SK-N-SH treated with all-trans-retinoic acid at 6 μM for 48 hours (cell line): ENCODE measurements around the gene KIF21B.

Experiments
- ATAC-seq: fragments of 200-7000 bp; cut with Tn5 transposase; 3 replicates; pipeline ENCODE4 v1.9.1; 2020; ENCODE audit warnings: mild to moderate bottlenecking, moderate library complexity
- ARNTL ChIP-seq: fragments of 450-650 bp; formaldehyde crosslinking; IDR thresholded peaks from 2 replicates; pipeline ENCODE4 v1.5.0; 2020; ENCODE audit warnings: low read depth, mild to moderate bottlenecking, moderate library complexity, borderline replicate concordance
- BACH2 ChIP-seq: fragments of 250-450 bp; sonication (Bioruptor Pico); IDR thresholded peaks from 2 replicates; pipeline ENCODE4 v1.9.0; 2021; ENCODE audit warnings: mild to moderate bottlenecking, borderline replicate concordance
- CSDC2 ChIP-seq: fragments of 250-450 bp; sonication (Bioruptor Pico); IDR thresholded peaks from 2 replicates; pipeline ENCODE4 v1.5.0; 2020; ENCODE audit warnings: mild to moderate bottlenecking, moderate library complexity
- ESRRG ChIP-seq: fragments of 250-450 bp; sonication (Bioruptor Pico); IDR thresholded peaks from 2 replicates; pipeline ENCODE4 v1.6.1; 2021; ENCODE audit warnings: mild to moderate bottlenecking
- GLIS3 ChIP-seq: fragments of 250-450 bp; sonication (Bioruptor Pico); IDR thresholded peaks from 2 replicates; pipeline ENCODE4 v1.5.0; 2020; ENCODE audit warnings: mild to moderate bottlenecking, moderate library complexity
- OSR1 ChIP-seq: fragments of 250-450 bp; sonication (Bioruptor Pico); IDR thresholded peaks from 2 replicates; pipeline ENCODE4 v1.8.0; 2022; ENCODE audit warnings: moderate library complexity, mild to moderate bottlenecking, inconsistent platforms
- PPARA ChIP-seq: fragments of 250-450 bp; sonication (Bioruptor Pico); IDR thresholded peaks from 2 replicates; pipeline ENCODE4 v1.5.0; 2020; ENCODE audit warnings: mild to moderate bottlenecking, borderline replicate concordance
- RARB ChIP-seq: fragments of 250-450 bp; sonication (Bioruptor Pico); IDR thresholded peaks from 2 replicates; pipeline ENCODE4 v1.8.0; 2021; ENCODE audit warnings: mild to moderate bottlenecking, moderate library complexity
- TCF4 ChIP-seq: fragments of 250-450 bp; sonication (Bioruptor Pico); IDR thresholded peaks from 2 replicates; pipeline ENCODE4 v1.8.0; 2021; ENCODE audit warnings: mild to moderate bottlenecking, moderate library complexity, borderline replicate concordance
- TOX ChIP-seq: fragments of 250-450 bp; sonication (Bioruptor Pico); IDR thresholded peaks from 2 replicates; pipeline ENCODE4 v1.8.0; 2021; ENCODE audit warnings: mild to moderate bottlenecking, moderate library complexity, borderline replicate concordance
- ZC3H10 ChIP-seq: fragments of 250-450 bp; sonication (Bioruptor Pico); IDR thresholded peaks from 2 replicates; pipeline ENCODE4 v1.5.1; 2021; ENCODE audit warnings: mild to moderate bottlenecking, moderate library complexity
- ZFP3 ChIP-seq: fragments of 250-450 bp; sonication (Bioruptor Pico); IDR thresholded peaks from 2 replicates; pipeline ENCODE4 v1.5.0; 2020; ENCODE audit warnings: mild to moderate bottlenecking, moderate library complexity
- ZFP30 ChIP-seq: fragments of 450-650 bp; formaldehyde crosslinking; IDR thresholded peaks from 2 replicates; pipeline ENCODE4 v1.5.0; 2022; ENCODE audit warnings: mild to moderate bottlenecking, moderate library complexity
- ZNF565 ChIP-seq: fragments of 450-650 bp; formaldehyde crosslinking; conservative IDR thresholded peaks from 2 replicates; pipeline ENCODE4 v1.5.0; 2020; ENCODE audit warnings: low read depth, mild to moderate bottlenecking, moderate library complexity
- ZNF70 ChIP-seq: fragments of 450-650 bp; formaldehyde crosslinking; IDR thresholded peaks from 2 replicates; pipeline ENCODE4 v1.5.0; 2020; ENCODE audit warnings: mild to moderate bottlenecking, moderate library complexity
- ZNF8 ChIP-seq: fragments of 450-650 bp; formaldehyde crosslinking; IDR thresholded peaks from 2 replicates; pipeline ENCODE4 v1.5.0; 2020; ENCODE audit warnings: mild to moderate bottlenecking, moderate library complexity
- TF ChIP-seq, protein P1 (sequence below): fragments of 250-450 bp; sonication (Bioruptor Pico); IDR thresholded peaks from 2 replicates; pipeline ENCODE4 v1.5.1; 2021; ENCODE audit warnings: mild to moderate bottlenecking, moderate library complexity
- TF ChIP-seq, protein P2 (sequence below): fragments of 250-450 bp; sonication (Bioruptor Pico); IDR thresholded peaks from 2 replicates; pipeline ENCODE4 v1.8.0; 2020; ENCODE audit warnings: mild to moderate bottlenecking, moderate library complexity, borderline replicate concordance

The KIF21B gene

DNA sequence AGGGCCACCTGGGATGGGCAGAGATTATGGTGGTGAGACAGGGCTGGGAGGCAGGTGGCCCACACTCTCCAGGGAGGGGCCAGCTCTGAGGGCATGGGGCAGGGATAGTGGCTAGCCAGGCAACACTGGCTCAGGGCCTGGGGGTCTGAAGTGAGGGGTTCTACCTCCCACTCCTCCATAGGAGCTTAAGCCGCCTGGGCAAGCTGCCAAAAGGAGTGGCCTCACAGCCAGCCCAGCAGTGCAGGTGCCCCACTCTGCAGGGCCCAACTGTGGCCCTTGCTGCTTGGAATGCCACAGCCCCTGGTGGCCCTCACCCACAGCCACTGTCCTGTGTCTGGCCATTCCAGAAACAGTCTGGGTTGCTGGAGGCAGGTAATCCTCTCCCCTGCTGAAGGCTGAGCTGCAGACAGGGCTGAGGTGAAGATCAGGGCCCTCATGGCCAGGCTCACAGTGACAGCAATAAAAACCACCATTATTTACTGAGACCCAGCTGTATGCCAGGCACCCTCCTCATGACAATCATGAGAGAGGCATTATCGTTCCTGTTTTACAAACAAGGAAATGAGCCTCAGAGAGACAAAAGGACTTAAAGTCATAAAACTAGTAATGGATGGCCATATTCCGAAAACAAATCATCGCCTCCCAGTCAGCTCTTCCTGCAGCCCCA lies 31.0 kb downstream of the KIF21B start:
- TF ChIP-seq, protein P1, sequence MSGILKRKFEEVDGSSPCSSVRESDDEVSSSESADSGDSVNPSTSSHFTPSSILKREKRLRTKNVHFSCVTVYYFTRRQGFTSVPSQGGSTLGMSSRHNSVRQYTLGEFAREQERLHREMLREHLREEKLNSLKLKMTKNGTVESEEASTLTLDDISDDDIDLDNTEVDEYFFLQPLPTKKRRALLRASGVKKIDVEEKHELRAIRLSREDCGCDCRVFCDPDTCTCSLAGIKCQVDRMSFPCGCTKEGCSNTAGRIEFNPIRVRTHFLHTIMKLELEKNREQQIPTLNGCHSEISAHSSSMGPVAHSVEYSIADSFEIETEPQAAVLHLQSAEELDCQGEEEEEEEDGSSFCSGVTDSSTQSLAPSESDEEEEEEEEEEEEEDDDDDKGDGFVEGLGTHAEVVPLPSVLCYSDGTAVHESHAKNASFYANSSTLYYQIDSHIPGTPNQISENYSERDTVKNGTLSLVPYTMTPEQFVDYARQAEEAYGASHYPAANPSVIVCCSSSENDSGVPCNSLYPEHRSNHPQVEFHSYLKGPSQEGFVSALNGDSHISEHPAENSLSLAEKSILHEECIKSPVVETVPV, result no peak
- TF ChIP-seq ZNF70 (CRISPR knock-in tag), result no peak
- TF ChIP-seq ZNF565, result no peak
- TF ChIP-seq ZFP30 (CRISPR knock-in tag), result no peak
- TF ChIP-seq TCF4 (CRISPR knock-in tag), result no peak
- no peak for TF ChIP-seq ZC3H10 (CRISPR knock-in tag)
- no peak for TF ChIP-seq ZNF8
- no peak for ATAC-seq

DNA sequence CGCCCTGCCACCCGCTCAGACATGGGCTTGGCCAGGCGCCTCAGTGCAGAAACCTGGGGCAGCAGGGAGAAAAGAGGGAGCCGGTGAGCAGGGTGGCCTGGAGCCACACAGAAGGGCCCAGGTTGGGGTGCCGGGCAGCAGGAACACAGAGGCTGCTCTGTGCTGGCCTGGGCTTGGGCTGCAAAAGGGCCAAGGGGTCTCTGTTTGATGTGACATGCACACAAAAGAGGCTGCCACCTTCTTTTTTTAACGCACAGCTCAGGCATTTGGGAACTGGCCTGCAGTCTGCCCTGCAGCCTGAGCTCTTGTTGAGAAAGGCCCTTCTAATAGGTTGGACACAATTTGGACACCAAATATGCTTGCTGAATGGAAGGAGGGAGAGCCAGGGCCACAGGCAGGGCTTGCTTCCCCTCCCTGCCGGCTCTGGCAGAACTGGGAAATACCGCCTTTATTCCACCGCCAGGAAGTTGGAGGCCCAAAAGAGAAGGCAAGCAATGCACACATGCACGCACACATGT lies 32.4 kb downstream of the KIF21B start:
- no peak for ATAC-seq

DNA sequence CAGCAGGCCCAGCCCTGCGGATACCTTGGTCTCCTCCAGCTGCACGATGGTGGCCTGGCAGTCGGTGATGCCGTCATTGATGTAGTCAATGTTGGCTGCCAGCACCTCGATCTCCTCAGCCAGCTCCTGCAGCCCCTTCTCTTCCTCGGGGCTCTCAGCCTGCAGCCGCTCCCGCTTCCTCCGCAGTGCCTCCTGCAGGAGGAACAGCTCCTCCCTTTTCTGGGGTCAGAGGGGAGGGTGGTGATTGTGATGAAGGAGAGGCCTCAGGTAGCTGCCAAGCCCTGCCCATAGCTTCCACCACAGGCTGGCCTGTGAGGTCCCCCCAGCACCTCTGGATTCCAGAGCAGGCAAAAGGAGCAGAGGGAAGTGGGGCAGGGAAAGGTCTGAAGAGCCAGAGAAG lies 33.4 kb downstream of the KIF21B start:
- no peak for ATAC-seq
- TF ChIP-seq ARNTL (no peak), PPARA (no peak), CSDC2 (no peak), RARB (CRISPR knock-in tag) (no peak), ESRRG (CRISPR knock-in tag) (no peak)
- TF ChIP-seq, protein P2, sequence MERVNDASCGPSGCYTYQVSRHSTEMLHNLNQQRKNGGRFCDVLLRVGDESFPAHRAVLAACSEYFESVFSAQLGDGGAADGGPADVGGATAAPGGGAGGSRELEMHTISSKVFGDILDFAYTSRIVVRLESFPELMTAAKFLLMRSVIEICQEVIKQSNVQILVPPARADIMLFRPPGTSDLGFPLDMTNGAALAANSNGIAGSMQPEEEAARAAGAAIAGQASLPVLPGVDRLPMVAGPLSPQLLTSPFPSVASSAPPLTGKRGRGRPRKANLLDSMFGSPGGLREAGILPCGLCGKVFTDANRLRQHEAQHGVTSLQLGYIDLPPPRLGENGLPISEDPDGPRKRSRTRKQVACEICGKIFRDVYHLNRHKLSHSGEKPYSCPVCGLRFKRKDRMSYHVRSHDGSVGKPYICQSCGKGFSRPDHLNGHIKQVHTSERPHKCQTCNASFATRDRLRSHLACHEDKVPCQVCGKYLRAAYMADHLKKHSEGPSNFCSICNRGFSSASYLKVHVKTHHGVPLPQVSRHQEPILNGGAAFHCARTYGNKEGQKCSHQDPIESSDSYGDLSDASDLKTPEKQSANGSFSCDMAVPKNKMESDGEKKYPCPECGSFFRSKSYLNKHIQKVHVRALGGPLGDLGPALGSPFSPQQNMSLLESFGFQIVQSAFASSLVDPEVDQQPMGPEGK (CRISPR knock-in tag), result no peak

More for the DNA sequence above, 32.4 kb downstream of the KIF21B start:
- TF ChIP-seq, protein P2 (CRISPR knock-in tag), result no peak
- TF ChIP-seq ZNF8, result no peak
- TF ChIP-seq TOX (CRISPR knock-in tag), result no peak
- no peak for TF ChIP-seq RARB (CRISPR knock-in tag)
- no peak for TF ChIP-seq ZC3H10 (CRISPR knock-in tag)
- no peak for TF ChIP-seq CSDC2

DNA sequence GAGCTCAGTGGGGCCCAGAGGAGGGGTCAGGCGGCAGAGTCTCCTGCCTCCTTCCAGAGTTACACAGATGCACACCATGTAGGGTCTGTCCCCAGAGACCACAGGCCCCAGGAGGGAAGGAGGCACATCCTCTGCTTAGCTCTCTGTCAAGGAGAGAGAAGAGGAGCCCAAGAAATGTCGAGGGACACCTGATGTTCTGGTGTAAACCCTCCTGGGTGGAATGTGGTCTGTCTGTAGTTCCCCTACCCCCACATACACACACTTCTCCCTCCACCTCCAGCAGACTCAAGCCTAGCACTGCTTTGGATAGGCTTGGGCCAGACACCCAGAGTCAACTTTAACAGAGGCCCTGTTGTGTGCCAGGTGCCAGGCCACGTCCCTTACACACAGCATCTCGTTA lies 34.2 kb downstream of the KIF21B start:
- ATAC-seq, result no peak
- no peak for TF ChIP-seq ZFP30 (CRISPR knock-in tag)
- no peak for TF ChIP-seq ZNF565
- TF ChIP-seq, protein P2 (CRISPR knock-in tag), result no peak
- TF ChIP-seq, protein P1, result no peak
- no peak for TF ChIP-seq OSR1
- TF ChIP-seq ESRRG (CRISPR knock-in tag), result no peak
- TF ChIP-seq ZFP3, result no peak
- no peak for TF ChIP-seq GLIS3 (CRISPR knock-in tag)
- TF ChIP-seq RARB (CRISPR knock-in tag), result no peak
- TF ChIP-seq BACH2 (CRISPR knock-in tag), result no peak
- no peak for TF ChIP-seq CSDC2
- TF ChIP-seq TOX (CRISPR knock-in tag), result no peak
